ENCODE data around the gene ATXN1L.

- TF ChIP-seq, protein P1, sequence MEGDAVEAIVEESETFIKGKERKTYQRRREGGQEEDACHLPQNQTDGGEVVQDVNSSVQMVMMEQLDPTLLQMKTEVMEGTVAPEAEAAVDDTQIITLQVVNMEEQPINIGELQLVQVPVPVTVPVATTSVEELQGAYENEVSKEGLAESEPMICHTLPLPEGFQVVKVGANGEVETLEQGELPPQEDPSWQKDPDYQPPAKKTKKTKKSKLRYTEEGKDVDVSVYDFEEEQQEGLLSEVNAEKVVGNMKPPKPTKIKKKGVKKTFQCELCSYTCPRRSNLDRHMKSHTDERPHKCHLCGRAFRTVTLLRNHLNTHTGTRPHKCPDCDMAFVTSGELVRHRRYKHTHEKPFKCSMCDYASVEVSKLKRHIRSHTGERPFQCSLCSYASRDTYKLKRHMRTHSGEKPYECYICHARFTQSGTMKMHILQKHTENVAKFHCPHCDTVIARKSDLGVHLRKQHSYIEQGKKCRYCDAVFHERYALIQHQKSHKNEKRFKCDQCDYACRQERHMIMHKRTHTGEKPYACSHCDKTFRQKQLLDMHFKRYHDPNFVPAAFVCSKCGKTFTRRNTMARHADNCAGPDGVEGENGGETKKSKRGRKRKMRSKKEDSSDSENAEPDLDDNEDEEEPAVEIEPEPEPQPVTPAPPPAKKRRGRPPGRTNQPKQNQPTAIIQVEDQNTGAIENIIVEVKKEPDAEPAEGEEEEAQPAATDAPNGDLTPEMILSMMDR (IDR thresholded peaks at IDR 0.05), result no peak
- TF ChIP-seq POLR2A (IDR thresholded peaks at IDR 0.05), result no peak
Observed at GRCh38 chr16:71830359-71830758, 15.4 kb upstream of the ATXN1L start.
